IMR-90 (cell line): ENCODE data around the gene VWA5A. TPM values are rescaled to one million over a fixed set of nuclear protein-coding genes. Genes with fewer than 3 reads are reported as not detected.

ENCODE experiments used
- ATAC-seq: fragments of 200-7000 bp; cut with Tn5 transposase; 2 replicates; pipeline ENCODE4 v1.9.1; 2020; ENCODE audit warnings: low read depth, mild to moderate bottlenecking, moderate library complexity
- BruUV-seq: library from RNA; stranded (reverse); fragments of 400-500 nt; replicated peaks from 2 replicates; lab custom pipeline; 2021; lab: Mats Ljungman, UMichigan
- CTCF ChIA-PET: fragments of 300-600 bp; formaldehyde crosslinking; extraction: SDS; loops from one replicate; lab custom pipeline; 2021; ENCODE audit warnings: antibody characterized with exemption; lab: Yijun Ruan, JAX
- POLR2A ChIA-PET: fragments of 300-600 bp; sonication (Branson Sonifier 250); formaldehyde crosslinking; loops from one replicate; lab custom pipeline; 2022; ENCODE audit warnings: antibody characterized with exemption; ENCODE audit not compliant: unreplicated experiment; lab: Charles Lee
- DNase-seq: peaks from one replicate; pipeline ENCODE4 v3.0.0; 2013
- H2AFZ ChIP-seq: replicated peaks from 2 replicates; pipeline ENCODE3; 2013; ENCODE audit warnings: low read length, mild to moderate bottlenecking; ENCODE audit not compliant: poor library complexity
- H2AK5ac ChIP-seq: 2 replicates; pipeline ENCODE4 v1.6.1; 2013; ENCODE audit warnings: low read depth, low read length, inconsistent platforms
- H2AK9ac ChIP-seq: replicated peaks from 2 replicates; pipeline ENCODE3; 2013; ENCODE audit warnings: mild to moderate bottlenecking, low read depth, low read length, moderate library complexity; ENCODE audit not compliant: poor library complexity
- H2BK120ac ChIP-seq: 2 replicates; pipeline ENCODE4 v1.6.1; 2013; ENCODE audit warnings: low read depth, low read length, inconsistent platforms
- H2BK15ac ChIP-seq: 3 replicates; pipeline ENCODE4 v1.6.1; 2013; ENCODE audit warnings: low read depth, low read length, inconsistent platforms
- H2BK20ac ChIP-seq: 2 replicates; pipeline ENCODE4 v1.6.1; 2013; ENCODE audit warnings: low read depth, mild to moderate bottlenecking, inconsistent platforms, low read length, moderate library complexity
- H2BK5ac ChIP-seq: 2 replicates; pipeline ENCODE4 v1.6.1; 2013; ENCODE audit warnings: mild to moderate bottlenecking, low read depth, low read length, inconsistent platforms; ENCODE audit not compliant: poor library complexity, severe bottlenecking
- H3K14ac ChIP-seq: replicated peaks from 2 replicates; pipeline ENCODE4 v1.6.1; 2013; ENCODE audit warnings: low read depth, low read length, inconsistent platforms
- H3K18ac ChIP-seq: 2 replicates; pipeline ENCODE4 v1.6.1; 2013; ENCODE audit warnings: low read depth, low read length, control low read depth
- H3K23ac ChIP-seq: 2 replicates; pipeline ENCODE4 v1.6.1; 2013; ENCODE audit warnings: low read depth, low read length, inconsistent platforms
- H3K27ac ChIP-seq: 2 replicates; pipeline ENCODE4 v1.5.1; 2013; ENCODE audit warnings: mild to moderate bottlenecking, control low read depth, low read length; ENCODE audit not compliant: insufficient read depth
- H3K27me3 ChIP-seq: 2 replicates; pipeline ENCODE4 v1.6.1; 2013; ENCODE audit warnings: low read length; ENCODE audit not compliant: control insufficient read depth, insufficient read depth
- H3K36me3 ChIP-seq: 2 replicates; pipeline ENCODE4 v1.6.1; 2013; ENCODE audit warnings: low read length, mixed read lengths; ENCODE audit not compliant: control insufficient read depth, insufficient read depth
- H3K4ac ChIP-seq: 2 replicates; pipeline ENCODE4 v1.6.1; 2013; ENCODE audit warnings: low read depth, low read length, inconsistent platforms
- H3K4me1 ChIP-seq: 2 replicates; pipeline ENCODE4 v1.6.1; 2013; ENCODE audit warnings: low read length, mixed read lengths; ENCODE audit not compliant: control insufficient read depth, insufficient read depth
- H3K4me2 ChIP-seq: 2 replicates; pipeline ENCODE4 v1.6.1; 2013; ENCODE audit warnings: low read depth, mild to moderate bottlenecking, control low read depth, low read length, moderate library complexity
- H3K4me3 ChIP-seq: 2 replicates; pipeline ENCODE4 v1.5.1; 2013; ENCODE audit warnings: low read depth, mild to moderate bottlenecking, control low read depth, low read length, moderate library complexity; ENCODE audit not compliant: insufficient read depth
- H3K56ac ChIP-seq: 2 replicates; pipeline ENCODE4 v1.6.1; 2013; ENCODE audit warnings: low read length, inconsistent platforms; ENCODE audit not compliant: insufficient read depth; ENCODE audit errors: extremely low read depth
- H3K79me1 ChIP-seq, 2 experiments: 2 replicates each; pipeline ENCODE4 v1.6.1; 2013; ENCODE audit warnings: low read length in 2 of 2, inconsistent platforms in 1 of 2, low read depth in 1 of 2
- H3K9ac ChIP-seq: 2 replicates; pipeline ENCODE4 v1.6.1; 2013; ENCODE audit warnings: low read depth, low read length, control low read depth
- H3K9me1 ChIP-seq: 2 replicates; pipeline ENCODE4 v1.6.1; 2013; ENCODE audit warnings: low read length, inconsistent platforms; ENCODE audit not compliant: insufficient read depth
- H3K9me3 ChIP-seq: 2 replicates; pipeline ENCODE4 v1.6.1; 2013; ENCODE audit warnings: low read length; ENCODE audit not compliant: control insufficient read depth, insufficient read depth
- H4K20me1 ChIP-seq: 2 replicates; pipeline ENCODE4 v1.6.1; 2013; ENCODE audit warnings: low read length, inconsistent platforms; ENCODE audit not compliant: insufficient read depth
- H4K5ac ChIP-seq: 2 replicates; pipeline ENCODE4 v1.6.1; 2013; ENCODE audit warnings: mild to moderate bottlenecking, low read depth, low read length, control low read depth
- H4K8ac ChIP-seq, 2 experiments: 2 replicates each; pipeline ENCODE4 v1.6.1; 2013; ENCODE audit warnings: low read depth in 2 of 2, low read length in 2 of 2, control low read depth in 1 of 2, inconsistent platforms in 1 of 2
- H4K91ac ChIP-seq: 2 replicates; pipeline ENCODE4 v1.6.1; 2013; ENCODE audit warnings: low read depth, low read length, inconsistent platforms; ENCODE audit not compliant: insufficient read depth
- BHLHE40 ChIP-seq: fragments of 150-350 bp; IDR thresholded peaks from 2 replicates; pipeline ENCODE4 v1.6.1; 2016; ENCODE audit warnings: mild to moderate bottlenecking, low read depth, low read length
- CEBPB ChIP-seq: IDR thresholded peaks from 2 replicates; pipeline ENCODE4 v1.6.1; 2012; ENCODE audit warnings: low read depth, low read length, improper control_type of control experiment
- CHD1 ChIP-seq: IDR thresholded peaks from 2 replicates; pipeline ENCODE4 v1.6.1; 2012; ENCODE audit warnings: low read depth, low read length, improper control_type of control experiment
- ELK1 ChIP-seq: fragments of 150-350 bp; IDR thresholded peaks from 2 replicates; pipeline ENCODE4 v1.6.1; 2016; ENCODE audit warnings: low read depth, mild to moderate bottlenecking, low read length, moderate library complexity, borderline replicate concordance
- FOS ChIP-seq: fragments of 150-350 bp; IDR thresholded peaks from 2 replicates; pipeline ENCODE4 v1.6.1; 2016; ENCODE audit warnings: low read depth, low read length
- MAZ ChIP-seq: IDR thresholded peaks from 2 replicates; pipeline ENCODE4 v1.6.1; 2012; ENCODE audit warnings: low read depth, mild to moderate bottlenecking, low read length, improper control_type of control experiment, moderate library complexity, borderline replicate concordance
- MXI1 ChIP-seq: IDR thresholded peaks from 2 replicates; pipeline ENCODE4 v1.6.1; 2012; ENCODE audit warnings: low read depth, mild to moderate bottlenecking, low read length, moderate library complexity, borderline replicate concordance
- NFE2L2 ChIP-seq: fragments of 150-350 bp; IDR thresholded peaks from 2 replicates; pipeline ENCODE4 v1.6.1; 2016; ENCODE audit warnings: low read depth, mild to moderate bottlenecking, low read length
- POLR2A ChIP-seq: IDR thresholded peaks from 2 replicates; pipeline ENCODE4 v1.6.1; 2012; ENCODE audit warnings: mild to moderate bottlenecking, low read depth, low read length
- RCOR1 ChIP-seq: IDR thresholded peaks from 2 replicates; pipeline ENCODE4 v1.6.1; 2012; ENCODE audit warnings: mild to moderate bottlenecking, low read length, improper control_type of control experiment; ENCODE audit not compliant: insufficient replicate concordance
- RFX5 ChIP-seq: IDR thresholded peaks from 2 replicates; pipeline ENCODE4 v1.8.0; 2012; ENCODE audit warnings: low read depth, mild to moderate bottlenecking, low read length, moderate library complexity
- WGBS, 2 experiments: methylation state at CpG; one replicate each; pipeline versions ENCODE4 v1.1.5 to v1.1.7; 2013; ENCODE audit warnings: missing lambda C conversion rate in 2 of 2; ENCODE audit not compliant: insufficient read length in 1 of 2; ENCODE audit errors: extremely low coverage in 2 of 2; 5-methylcytosine and 5-hydroxymethylcytosine counted together
- dilution Hi-C: fragments of 300-500 bp; cut with HindIII; formaldehyde crosslinking; loops from one replicate; pipeline ENCODE4 v1.14.3; 2018; ENCODE audit warnings: low sequenced_read_pairs; ENCODE audit not compliant: unreplicated experiment
- in situ Hi-C: fragments of 300-500 bp; cut with MboI; formaldehyde crosslinking; loops from 3 replicates; pipeline ENCODE4 v1.14.3; 2019; ENCODE audit warnings: low sequenced_read_pairs, inconsistent platforms, mixed read lengths
- intact Hi-C: fragments of 100-400 bp; cut with micrococcal nuclease; formaldehyde crosslinking; loops from 2 replicates; pipeline ENCODE4 v1.10.0; 2022
- polyA plus RNA-seq, 3 experiments: library from polyadenylated mRNA; depleted of rRNA; stranded (reverse); fragments of >200 nt; gene quantifications; 2 replicates each; pipeline ENCODE4 v1.2.3, GENCODE V29; 2012; ENCODE audit warnings: low replicate concordance in 1 of 3
- total RNA-seq: library from RNA; depleted of rRNA; stranded (reverse); fragments of >200 nt; gene quantifications from 2 replicates; pipeline ENCODE4 v1.2.3, GENCODE V29; 2012
- TF ChIP-seq, protein P1 (sequence below): fragments of 150-350 bp; IDR thresholded peaks from 2 replicates; pipeline ENCODE4 v1.6.1; 2017; ENCODE audit warnings: mild to moderate bottlenecking, antibody characterized with exemption, low read length, low read depth

Gene VWA5A
- total and polyA plus RNA-seq, 2 of the 4 experiments (the other 2 are of a cell fraction), result 5.6 to 6.8 TPM

GRCh38 chr11:124077266-124077665 is 38.0 kb upstream of the VWA5A start:
- H4K5ac ChIP-seq, result no peak overlapping the region
- H2AK5ac ChIP-seq, result no peak overlapping the region
- H3K14ac ChIP-seq, result no peak overlapping the region
- in situ Hi-C loops (loop anchor here (10.0 kb wide), 1 partner anchor 238 kb away; the partner anchor contains the start of gene OR8D1), intact Hi-C loops (loop anchor here (10.0 kb wide), 1 partner anchor 788 kb away; the partner anchor contains the start of gene ROBO3), dilution Hi-C loops (no loop called here)
- H3K9me3 ChIP-seq, result no peaks in the 10 kb centered on the region
- no peak overlapping the region for H4K91ac ChIP-seq
- no peak overlapping the region for H3K4ac ChIP-seq
- H2AK9ac ChIP-seq, result no peak overlapping the region
- no peak overlapping the region for H3K4me2 ChIP-seq
- POLR2A ChIA-PET, result no interaction called here
- H3K9ac ChIP-seq, result no peak overlapping the region
- no peaks in the 10 kb centered on the region for H3K36me3 ChIP-seq
- H3K18ac ChIP-seq, result no peak overlapping the region
- H3K9me1 ChIP-seq, result no peaks in the 10 kb centered on the region
- no peak overlapping the region for H4K8ac ChIP-seq
- H2BK20ac ChIP-seq, result no peak overlapping the region
- no TSS peak for BruUV-seq
- H2BK15ac ChIP-seq, result no peak overlapping the region
- H3K4me3 ChIP-seq, result no peak overlapping the region
- no peak overlapping the region for H2BK5ac ChIP-seq
- TF ChIP-seq CHD1 (no peak), MXI1 (no peak), RCOR1 (no peak), ELK1 (no peak), RFX5 (no peak), POLR2A (no peak), MAZ (no peak), BHLHE40 (no peak), CEBPB (no peak), NFE2L2 (no peak), FOS (no peak)
- TF ChIP-seq, protein P1, sequence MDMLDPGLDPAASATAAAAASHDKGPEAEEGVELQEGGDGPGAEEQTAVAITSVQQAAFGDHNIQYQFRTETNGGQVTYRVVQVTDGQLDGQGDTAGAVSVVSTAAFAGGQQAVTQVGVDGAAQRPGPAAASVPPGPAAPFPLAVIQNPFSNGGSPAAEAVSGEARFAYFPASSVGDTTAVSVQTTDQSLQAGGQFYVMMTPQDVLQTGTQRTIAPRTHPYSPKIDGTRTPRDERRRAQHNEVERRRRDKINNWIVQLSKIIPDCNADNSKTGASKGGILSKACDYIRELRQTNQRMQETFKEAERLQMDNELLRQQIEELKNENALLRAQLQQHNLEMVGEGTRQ, result no peak
- H4K20me1 ChIP-seq, result no peaks in the 10 kb centered on the region
- no peaks in the 10 kb centered on the region for H3K4me1 ChIP-seq
- no peak overlapping the region for H2AFZ ChIP-seq
- CTCF ChIA-PET, result interaction anchor here (0.8 to 1.1 kb wide), 2 partner anchors 38 to 230 kb away, joined by 3 read pairs; partner anchors contain the start of gene VWA5A
- no peaks in the 10 kb centered on the region for H3K79me1 ChIP-seq
- WGBS, 2 experiments, result no CpG with 5 or more reads among the region's 1 CpG
- peaks cover 20% of the 10 kb centered on the region for H3K27me3 ChIP-seq
- H3K27ac ChIP-seq, result no peak overlapping the region
- no peak overlapping the region for H2BK120ac ChIP-seq
- no peak overlapping the region for H3K56ac ChIP-seq
- no peak for ATAC-seq
- DNase-seq, result no peak
- no peak overlapping the region for H3K23ac ChIP-seq
